DOHH2 (cell line): Measurements from ENCODE around the gene GDAP1L1.

ENCODE experiments used
- H3F3A ChIP-seq: fragments of 200-600 bp; sonication (generic), shearing (Covaris generic); 2 replicates; pipeline ENCODE4 v1.6.0; 2016; ENCODE audit warnings: antibody characterized with exemption, mild to moderate bottlenecking; ENCODE audit not compliant: control insufficient read depth, insufficient read depth
- H3K27ac ChIP-seq: fragments of 200-600 bp; sonication (generic); 2 replicates; pipeline ENCODE4 v1.5.1; 2014; ENCODE audit warnings: low read depth, mild to moderate bottlenecking, low read length, moderate library complexity
- H3K27me3 ChIP-seq: fragments of 200-600 bp; sonication (generic); 2 replicates; pipeline ENCODE4 v1.6.1; 2014; ENCODE audit warnings: mild to moderate bottlenecking, low read length, mixed read lengths; ENCODE audit not compliant: control insufficient read depth
- H3K36me3 ChIP-seq: fragments of 200-600 bp; sonication (generic); 2 replicates; pipeline ENCODE4 v1.6.1; 2014; ENCODE audit warnings: mild to moderate bottlenecking, low read length, moderate library complexity, mixed read lengths; ENCODE audit not compliant: control insufficient read depth
- H3K4me1 ChIP-seq: fragments of 200-600 bp; sonication (generic); 2 replicates; pipeline ENCODE4 v1.6.1; 2014; ENCODE audit warnings: mild to moderate bottlenecking, low read length, mixed read lengths; ENCODE audit not compliant: control insufficient read depth
- H3K4me2 ChIP-seq: fragments of 200-600 bp; sonication (generic); 2 replicates; pipeline ENCODE4 v1.6.0; 2014; ENCODE audit warnings: mild to moderate bottlenecking, low read length, moderate library complexity
- H3K4me3 ChIP-seq: fragments of 200-600 bp; sonication (generic); 2 replicates; pipeline ENCODE4 v1.5.1; 2014; ENCODE audit warnings: mild to moderate bottlenecking, low read length, mixed read lengths
- H3K79me2 ChIP-seq: fragments of 200-600 bp; sonication (generic); 2 replicates; pipeline ENCODE4 v1.6.1; 2014; ENCODE audit warnings: mild to moderate bottlenecking, low read length, mixed read lengths; ENCODE audit not compliant: control insufficient read depth
- H3K9me2 ChIP-seq: fragments of 200-600 bp; sonication (generic); replicated peaks from 2 replicates; pipeline ENCODE4 v1.6.1; 2014; ENCODE audit warnings: mild to moderate bottlenecking, low read length, mixed read lengths; ENCODE audit not compliant: control insufficient read depth
- H3K9me3 ChIP-seq: fragments of 200-600 bp; sonication (generic); 2 replicates; pipeline ENCODE4 v1.6.1; 2014; ENCODE audit warnings: antibody characterized with exemption, low read length, mixed read lengths; ENCODE audit not compliant: control insufficient read depth, insufficient read depth
- H4K20me1 ChIP-seq: fragments of 200-600 bp; sonication (generic); 2 replicates; pipeline ENCODE4 v1.6.0; 2014; ENCODE audit warnings: low read depth, mild to moderate bottlenecking, antibody characterized with exemption, low read length, moderate library complexity; ENCODE audit not compliant: control insufficient read depth, insufficient read depth
- EZH2phosphoT487 ChIP-seq: fragments of 200-600 bp; sonication (generic); IDR thresholded peaks from 2 replicates; pipeline ENCODE4 v1.6.1; 2017; ENCODE audit warnings: borderline replicate concordance, mild to moderate bottlenecking, antibody characterized with exemption, low read length, moderate library complexity, mixed read lengths
- TF ChIP-seq, protein P1 (sequence below): fragments of 200-600 bp; sonication (generic); IDR thresholded peaks from one replicate; pipeline ENCODE4 v1.5.1; 2014; ENCODE audit warnings: antibody characterized with exemption, mild to moderate bottlenecking, low read depth, low read length; ENCODE audit not compliant: poor library complexity, severe bottlenecking

Gene GDAP1L1

GRCh38 chr20:44328428-44328827, 81.3 kb downstream of the GDAP1L1 start:
- Histone ChIP-seq H3K36me3 (no peaks in the 10 kb centered on the region), H3F3A (no peaks in the 10 kb centered on the region), H4K20me1 (no peaks in the 10 kb centered on the region), H3K4me1 (peaks cover 5% of the 10 kb centered on the region; the same call in 1 of the 2 replicates), H3K9me2 (no peaks in the 10 kb centered on the region), H3K27ac (no peak overlapping the region), H3K27me3 (peaks cover 4% of the 10 kb centered on the region; the same call in 1 of the 2 replicates), H3K79me2 (no peaks in the 10 kb centered on the region), H3K9me3 (no peaks in the 10 kb centered on the region), H3K4me3 (no peak overlapping the region), H3K4me2 (no peak overlapping the region)
- no peak for TF ChIP-seq EZH2phosphoT487
- TF ChIP-seq, protein P1, sequence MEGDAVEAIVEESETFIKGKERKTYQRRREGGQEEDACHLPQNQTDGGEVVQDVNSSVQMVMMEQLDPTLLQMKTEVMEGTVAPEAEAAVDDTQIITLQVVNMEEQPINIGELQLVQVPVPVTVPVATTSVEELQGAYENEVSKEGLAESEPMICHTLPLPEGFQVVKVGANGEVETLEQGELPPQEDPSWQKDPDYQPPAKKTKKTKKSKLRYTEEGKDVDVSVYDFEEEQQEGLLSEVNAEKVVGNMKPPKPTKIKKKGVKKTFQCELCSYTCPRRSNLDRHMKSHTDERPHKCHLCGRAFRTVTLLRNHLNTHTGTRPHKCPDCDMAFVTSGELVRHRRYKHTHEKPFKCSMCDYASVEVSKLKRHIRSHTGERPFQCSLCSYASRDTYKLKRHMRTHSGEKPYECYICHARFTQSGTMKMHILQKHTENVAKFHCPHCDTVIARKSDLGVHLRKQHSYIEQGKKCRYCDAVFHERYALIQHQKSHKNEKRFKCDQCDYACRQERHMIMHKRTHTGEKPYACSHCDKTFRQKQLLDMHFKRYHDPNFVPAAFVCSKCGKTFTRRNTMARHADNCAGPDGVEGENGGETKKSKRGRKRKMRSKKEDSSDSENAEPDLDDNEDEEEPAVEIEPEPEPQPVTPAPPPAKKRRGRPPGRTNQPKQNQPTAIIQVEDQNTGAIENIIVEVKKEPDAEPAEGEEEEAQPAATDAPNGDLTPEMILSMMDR = no peak
